Measurements from ENCODE around the gene CC2D2A. TPM values are rescaled to one million over a fixed set of nuclear protein-coding genes. Genes with fewer than 3 reads are reported as not detected.

Gene CC2D2A
- total and polyA plus RNA-seq, 10 of the 15 experiments (the other 5 are each of a cell fraction or from before 2014, with no cell fraction given), result 0.04 to 1.1 (median 0.26) TPM

- Histone ChIP-seq H2AFZ (ENCODE audit: control insufficient read depth, low read depth, low read length) (peak overlapping the region; percentile 56; the same call in 1 of the 2 replicates), H3K4me2 (ENCODE audit: control insufficient read depth, insufficient read depth) (peak overlapping the region; percentile 38; the same call in 1 of the 2 replicates), H3K27ac (ENCODE audit: control insufficient read depth, insufficient read depth) (no peak overlapping the region), H3K4me3 (no peak overlapping the region), H3K36me3 (ENCODE audit: control insufficient read depth in 2 of 2, insufficient read depth in 2 of 2, low read length in 1 of 2) (no peaks in the 10 kb centered on the region), H3K9ac (ENCODE audit: control insufficient read depth, insufficient read depth, low read length) (no peak overlapping the region), H3K27me3 (replicated peaks in 1 of 2; ENCODE audit: control insufficient read depth in 2 of 2, insufficient read depth in 2 of 2, low read length in 1 of 2) (no peaks in the 10 kb centered on the region; a peak in 1 of 4 replicates), H4K20me1 (ENCODE audit: control insufficient read depth, insufficient read depth) (no peaks in the 10 kb centered on the region), H3K4me1 (ENCODE audit: control insufficient read depth, insufficient read depth, low read length) (peaks cover 4% of the 10 kb centered on the region; the same call in 1 of the 2 replicates), H3K9me3 (replicated peaks; ENCODE audit: control insufficient read depth, insufficient read depth, low read length) (no peaks in the 10 kb centered on the region), H3K79me2 (ENCODE audit: control insufficient read depth, insufficient read depth, low read length) (no peaks in the 10 kb centered on the region)
- no TSS peak for BruUV-seq (replicated peaks)
- in situ Hi-C loops (cut with MboI), result no loop called here
- ATAC-seq, result peak; percentile 23; the same call in 2 of the 3 replicates
- no peak for FAIRE-seq
- SMC1A ChIA-PET (ENCODE audit: uncharacterized antibody, unreplicated experiment), result interaction anchor here (0.8 to 2.7 kb wide), 5 partner anchors 9 to 64 kb away, joined by 3 to 13 read pairs (median 5); no protein-coding TSS in a partner anchor
- WGBS (ENCODE audit: insufficient coverage, insufficient replicate concordance, low lambda C conversion rate, missing lambda C conversion rate), result 1% methylated on average over 3 of the region's 3 CpGs
- TF ChIP-seq RCOR1 (conservative IDR thresholded peaks at IDR 0.05; ENCODE audit: low read depth, low read length) (no peak), TARDBP (IDR thresholded peaks at IDR 0.05; ENCODE audit: borderline replicate concordance) (no peak), POU2F2 (IDR thresholded peaks at IDR 0.05; ENCODE audit: borderline replicate concordance, low read depth, low read length) (no peak)
- CTCF ChIA-PET, result interaction anchor here (0.5 to 5.1 kb wide), 6 partner anchors 10 to 1294 kb away, joined by 3 to 24 read pairs (median 5); no protein-coding TSS in a partner anchor
- DNase-seq (ENCODE audit: low read depth, low spot score), result no peak
- RAD21 ChIA-PET (ENCODE audit: unreplicated experiment), result interaction anchor here (2.2 kb wide), 1 partner anchor 10 kb away, joined by 11 read pairs; no protein-coding TSS in a partner anchor
- intact Hi-C loops (cut with micrococcal nuclease; ENCODE audit: unreplicated experiment), result no loop called here
- POLR2A ChIA-PET, result no interaction called here
These were observed 420 bp downstream of the CC2D2A start for GRCh38 chr4:15470128-15470475.

- 55% methylated on average over 5 of the region's 5 CpGs for WGBS (ENCODE audit: insufficient coverage, insufficient replicate concordance, low lambda C conversion rate, missing lambda C conversion rate)
- SMC1A ChIA-PET (ENCODE audit: uncharacterized antibody, unreplicated experiment), result interaction anchor here (1.2 to 1.4 kb wide), 3 partner anchors 9 to 1698 kb away, joined by 3 to 8 read pairs (median 3); no protein-coding TSS in a partner anchor
- Histone ChIP-seq H3K4me1 (ENCODE audit: control insufficient read depth, insufficient read depth, low read length) (no peaks in the 10 kb centered on the region), H3K4me3 (no peak overlapping the region), H2AFZ (ENCODE audit: control insufficient read depth, low read depth, low read length) (no peak overlapping the region), H3K9me3 (replicated peaks; ENCODE audit: control insufficient read depth, insufficient read depth, low read length) (no peaks in the 10 kb centered on the region), H3K27me3 (replicated peaks in 1 of 2; ENCODE audit: control insufficient read depth in 2 of 2, insufficient read depth in 2 of 2, low read length in 1 of 2) (no peaks in the 10 kb centered on the region), H3K79me2 (ENCODE audit: control insufficient read depth, insufficient read depth, low read length) (no peaks in the 10 kb centered on the region), H3K27ac (ENCODE audit: control insufficient read depth, insufficient read depth) (no peak overlapping the region), H4K20me1 (ENCODE audit: control insufficient read depth, insufficient read depth) (no peaks in the 10 kb centered on the region), H3K9ac (ENCODE audit: control insufficient read depth, insufficient read depth, low read length) (no peak overlapping the region), H3K36me3 (ENCODE audit: control insufficient read depth in 2 of 2, insufficient read depth in 2 of 2, low read length in 1 of 2) (no peaks in the 10 kb centered on the region), H3K4me2 (ENCODE audit: control insufficient read depth, insufficient read depth) (no peak overlapping the region)
- no peak for FAIRE-seq
- POLR2A ChIA-PET, result no interaction called here
- in situ Hi-C loops (cut with MboI), result no loop called here
- BruUV-seq (replicated peaks), result no TSS peak
- DNase-seq (ENCODE audit: low read depth, low spot score), result no peak
- no peak for ATAC-seq
- RAD21 ChIA-PET (ENCODE audit: unreplicated experiment), result interaction anchor here (1.1 kb wide), 1 partner anchor 788 kb away, joined by 4 read pairs; no protein-coding TSS in a partner anchor
- no peak for TF ChIP-seq TAF1 (IDR thresholded peaks at IDR 0.05; ENCODE audit: borderline replicate concordance, low read depth, low read length)
- no peak for TF ChIP-seq FOS (IDR thresholded peaks at IDR 0.05; ENCODE audit: borderline replicate concordance, extremely low read depth, insufficient read length)
- TF ChIP-seq SUPT20H (IDR thresholded peaks at IDR 0.05; ENCODE audit: borderline replicate concordance, control insufficient read depth, low read depth, low read length), result no peak
- no peak for TF ChIP-seq ATF3 (IDR thresholded peaks at IDR 0.05; ENCODE audit: borderline replicate concordance, extremely low read depth, low read depth, low read length)
- TF ChIP-seq PAX8 (IDR thresholded peaks at IDR 0.05), result no peak
- TF ChIP-seq NFYB (IDR thresholded peaks at IDR 0.05; ENCODE audit: insufficient read depth, low read depth, low read length), result no peak
- no peak for TF ChIP-seq GABPA (IDR thresholded peaks at IDR 0.05; ENCODE audit: low read depth)
- TF ChIP-seq MAX (IDR thresholded peaks at IDR 0.05; ENCODE audit: low read depth, low read length), result no peak
- no peak for TF ChIP-seq PML (IDR thresholded peaks at IDR 0.05; ENCODE audit: low read length)
- CTCF ChIA-PET, result interaction anchor here (0.8 to 2.0 kb wide), 4 partner anchors 173 to 525 kb away, joined by 3 to 7 read pairs (median 4); no protein-coding TSS in a partner anchor
- intact Hi-C loops (cut with micrococcal nuclease; ENCODE audit: unreplicated experiment), result loop anchor here (5.0 kb wide), 1 partner anchor 526 kb away; no protein-coding TSS in a partner anchor
These were observed 6.7 kb downstream of the CC2D2A start for GRCh38 chr4:15476396-15476795.

All from GM12878 (cell line).